Stimulated activated naive CD8-positive, alpha-beta T cell treated with anti-CD3 and anti-CD28 coated beads, Interleukin-15, Interleukin-2, amounts not matched to agents 100 U/mL and 50 U/mL, for 24 hours (primary cell): ENCODE results near the gene SIGLEC11.
"Not testable (repeated sequence)": the region's sequence is repeated elsewhere in the genome, so short reads cannot be mapped to it uniquely, and the experiment has no call there.

Experiments used
- ATAC-seq: fragments of 150-1000 bp; cut with Tn5 transposase; one replicate; pipeline ENCODE4 v1.10.0; 2021
- DNase-seq: peaks from one replicate; pipeline ENCODE4 v3.0.0; 2021

SIGLEC11 gene

GRCh38 chr19:49981603-49982593 lies 20.9 kb upstream of the SIGLEC11 start:
- DNase-seq: no peak
- no peak for ATAC-seq

- DNase-seq (no peak), ATAC-seq (no peak)
Measured at GRCh38 chr19:49978324-49978723, 17.4 kb upstream of the SIGLEC11 start.

GRCh38 chr19:49977881-49978280 lies 16.9 kb upstream of the SIGLEC11 start:
- no peak for ATAC-seq
- no peak for DNase-seq

- ATAC-seq (no peak), DNase-seq (no peak)
Measured at GRCh38 chr19:49977076-49977475, 16.1 kb upstream of the SIGLEC11 start.

- ATAC-seq: no peak
- DNase-seq: no peak
Measured at GRCh38 chr19:49976496-49976895, 15.5 kb upstream of the SIGLEC11 start.

GRCh38 chr19:49975051-49975450 lies 14.1 kb upstream of the SIGLEC11 start:
- ATAC-seq: no peak
- no peak for DNase-seq

GRCh38 chr19:49973987-49974386 lies 13.0 kb upstream of the SIGLEC11 start:
- no peak for DNase-seq

GRCh38 chr19:49972841-49973240 lies 11.9 kb upstream of the SIGLEC11 start:
- DNase-seq (no peak), ATAC-seq (no peak)

More at GRCh38 chr19:49973987-49974386, 13.0 kb upstream of the SIGLEC11 start:
- no peak for ATAC-seq

GRCh38 chr19:49971991-49972411 lies 11.0 kb upstream of the SIGLEC11 start:
- ATAC-seq (no peak), DNase-seq (no peak)

GRCh38 chr19:49969355-49969754 lies 8.4 kb upstream of the SIGLEC11 start:
- DNase-seq, ATAC-seq: not testable (repeated sequence)

- DNase-seq: no peak
Measured at GRCh38 chr19:49968279-49968922, 7.4 kb upstream of the SIGLEC11 start.

GRCh38 chr19:49959892-49960291 lies 1.1 kb downstream of the SIGLEC11 start:
- DNase-seq, ATAC-seq: not testable (repeated sequence)

More at GRCh38 chr19:49968279-49968922, 7.4 kb upstream of the SIGLEC11 start:
- no peak for ATAC-seq

GRCh38 chr19:49958596-49958995 lies 2.4 kb downstream of the SIGLEC11 start:
- ATAC-seq, DNase-seq: not testable (repeated sequence)

GRCh38 chr19:49958144-49958543 lies 2.8 kb downstream of the SIGLEC11 start:
- ATAC-seq, DNase-seq: not testable (repeated sequence)

- DNase-seq (no peak), ATAC-seq (no peak)
Measured at GRCh38 chr19:49957262-49957915, 3.6 kb downstream of the SIGLEC11 start.

- ATAC-seq (no peak), DNase-seq (no peak)
Measured at GRCh38 chr19:49956115-49956495, 4.9 kb downstream of the SIGLEC11 start.

GRCh38 chr19:49954933-49955332 lies 6.0 kb downstream of the SIGLEC11 start:
- DNase-seq (no peak), ATAC-seq (no peak)

GRCh38 chr19:49954092-49954829 lies 6.7 kb downstream of the SIGLEC11 start:
- DNase-seq: no peak
- ATAC-seq: no peak

GRCh38 chr19:49953416-49953815 lies 7.6 kb downstream of the SIGLEC11 start:
- DNase-seq (no peak), ATAC-seq (no peak)

GRCh38 chr19:49952906-49953305 lies 8.1 kb downstream of the SIGLEC11 start:
- DNase-seq (no peak), ATAC-seq (no peak)

GRCh38 chr19:49952479-49952836 lies 8.5 kb downstream of the SIGLEC11 start:
- DNase-seq: no peak
- no peak for ATAC-seq
